Esophagus muscularis mucosa (tissue), 4 donors: Measurements from ENCODE around the gene MAN2A1. TPM values are rescaled to one million over a fixed set of nuclear protein-coding genes. Genes with fewer than 3 reads are reported as not detected.

Experiments
- DNase-seq: peaks from one replicate; pipeline ENCODE4 v3.0.0-alpha.2; 2017; ENCODE audit errors: extremely low spot score
- H3K27ac ChIP-seq, 4 donors: fragments of 200-600 bp; sonication (generic); replicated peaks in 1 of 4; 1 replicate in 3 of 4; 2 replicates in 1 of 4; pipeline ENCODE4 v1.5.1; 2016 to 2019; ENCODE audit warnings: mild to moderate bottlenecking in 1 of 4
- H3K27me3 ChIP-seq, 4 donors: fragments of 200-600 bp; sonication (generic); one replicate each; pipeline versions ENCODE4 v1.5.1 to v1.6.0; 2016 to 2019
- H3K36me3 ChIP-seq, 4 donors: fragments of 200-600 bp; sonication (generic); one replicate each; pipeline ENCODE4 v1.5.1; 2016 to 2019
- H3K4me1 ChIP-seq, 4 donors: fragments of 200-600 bp; sonication (generic); one replicate each; pipeline ENCODE4 v1.5.1; 2016 to 2019
- H3K4me3 ChIP-seq, 4 donors: fragments of 200-600 bp; sonication (generic); 1 replicate in 2 of 4; 2 replicates in 2 of 4; pipeline ENCODE4 v1.5.1; 2016 to 2019; ENCODE audit warnings: mild to moderate bottlenecking in 4 of 4, moderate library complexity in 1 of 4
- H3K9me3 ChIP-seq, 4 donors: fragments of 200-600 bp; sonication (generic); 1 replicate in 3 of 4; 2 replicates in 1 of 4; pipeline ENCODE4 v1.5.1; 2016 to 2019
- EP300 ChIP-seq: sonication (generic); formaldehyde crosslinking; IDR thresholded peaks from one replicate; pipeline ENCODE4 v1.6.1; 2017; ENCODE audit warnings: antibody characterized with exemption
- POLR2A ChIP-seq: fragments of 450-650 bp; IDR thresholded peaks from one replicate; pipeline ENCODE4 v1.6.1; 2017; ENCODE audit warnings: antibody characterized with exemption, moderate library complexity, mild to moderate bottlenecking, low read depth
- POLR2AphosphoS5 ChIP-seq, 2 donors: sonication (generic); formaldehyde crosslinking; IDR thresholded peaks; one replicate each; pipeline ENCODE4 v1.6.1; 2017; ENCODE audit warnings: antibody characterized with exemption in 2 of 2
- WGBS: methylation state at CpG from one replicate; pipeline ENCODE4 v1.1.5; 2018; 5-methylcytosine and 5-hydroxymethylcytosine counted together
- intact Hi-C: fragments of 100-400 bp; cut with DNase I; formaldehyde crosslinking; loops from one replicate; pipeline ENCODE4 v1.15.1; 2023
- total RNA-seq, 4 donors: library from RNA; depleted of rRNA; stranded (reverse); fragments of >200 nt; gene quantifications; one replicate each; pipeline versions ENCODE4 v1.1.0 to v1.2.1, GENCODE V29; 2016
- TF ChIP-seq, protein P1 (sequence below), 3 experiments: fragments of 200-600 bp in 2 of 3; fragments of 450-650 bp in 1 of 3; sonication (generic) in 2 of 3; IDR thresholded peaks; one replicate each; pipeline ENCODE4 v1.5.1; 2017 to 2019; ENCODE audit warnings: antibody characterized with exemption in 3 of 3, mild to moderate bottlenecking in 2 of 3, moderate library complexity in 1 of 3

The MAN2A1 gene
- total RNA-seq, 4 donors from 2014 or later: 22.3 to 29.5 (median 27.4) TPM

DNA sequence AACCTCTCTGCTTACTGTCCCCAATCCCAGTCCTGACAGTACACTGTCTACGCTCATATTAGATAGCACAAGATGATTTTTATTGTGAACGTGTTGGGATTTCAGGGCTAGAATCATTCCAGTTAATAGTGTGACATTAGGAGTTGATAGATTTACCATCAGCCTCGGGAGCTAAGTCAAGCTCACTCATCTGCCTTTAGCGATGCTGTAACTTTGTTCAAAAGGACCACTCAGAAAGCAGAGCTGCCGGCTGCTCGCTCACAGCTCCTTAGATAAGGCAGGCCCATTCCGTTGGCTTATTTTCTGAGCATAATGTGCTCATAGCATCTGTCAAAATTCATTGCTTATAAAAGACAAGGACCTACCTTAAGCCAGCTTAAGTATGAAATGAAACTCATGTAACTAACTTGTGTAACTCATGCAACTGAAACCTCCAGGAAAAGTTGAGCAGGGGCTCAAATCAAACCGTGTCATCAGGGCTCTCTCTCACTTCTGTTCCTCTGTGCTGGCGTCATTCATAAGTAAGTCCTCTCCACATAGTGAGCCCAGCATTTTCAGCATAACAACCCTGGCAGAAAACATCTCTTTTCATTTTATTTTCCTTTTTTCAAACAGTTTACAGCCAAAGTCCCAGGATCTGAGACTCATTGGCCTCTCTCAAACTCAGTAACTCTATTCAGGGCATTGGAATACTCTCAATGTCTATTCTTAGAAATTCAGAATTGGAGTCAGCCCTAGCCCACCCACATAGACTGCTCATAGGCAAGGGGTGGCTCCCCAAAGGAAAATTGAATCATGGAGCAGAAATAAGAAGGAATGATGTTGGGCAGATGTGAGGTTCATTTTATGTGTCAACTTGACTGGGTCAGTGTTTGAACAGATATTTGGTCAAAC lies 208.8 kb downstream of the MAN2A1 start:
- Histone ChIP-seq H3K36me3 (no peaks in the 10 kb centered on the region), H3K9me3 (no peaks in the 10 kb centered on the region), H3K27me3 (no peaks in the 10 kb centered on the region), H3K4me1 (no peaks in the 10 kb centered on the region), H3K4me3 (no peak overlapping the region), H3K27ac (no peak overlapping the region)
- 66% methylated on average over 9 of the region's 9 CpGs for WGBS
- TF ChIP-seq EP300: no peak
- peak; percentile 60 for DNase-seq
- intact Hi-C loops: no loop called here

DNA sequence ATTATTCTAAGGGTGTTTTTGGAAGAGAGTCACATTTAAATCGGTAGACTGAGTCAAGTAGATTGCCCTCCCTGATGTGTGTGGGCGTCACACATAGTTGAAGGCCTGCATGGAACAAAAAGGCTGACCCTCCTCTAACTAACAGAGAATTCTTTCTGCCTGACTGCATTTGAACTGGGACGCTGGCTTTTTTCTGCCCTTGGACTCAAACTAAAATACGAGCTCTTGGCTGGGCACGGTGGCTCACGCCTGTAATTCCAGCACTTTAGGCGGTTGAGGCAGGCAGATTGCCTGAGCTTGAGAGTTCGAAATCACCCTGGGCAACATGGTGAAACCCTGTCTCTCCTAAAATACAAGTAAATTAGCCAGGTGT lies 209.4 kb downstream of the MAN2A1 start:
- DNase-seq: no peak
- TF ChIP-seq EP300 (no peak), POLR2A (no peak), POLR2AphosphoS5 (IDR thresholded peaks at IDR 0.05) (no peak)
- TF ChIP-seq, protein P1, sequence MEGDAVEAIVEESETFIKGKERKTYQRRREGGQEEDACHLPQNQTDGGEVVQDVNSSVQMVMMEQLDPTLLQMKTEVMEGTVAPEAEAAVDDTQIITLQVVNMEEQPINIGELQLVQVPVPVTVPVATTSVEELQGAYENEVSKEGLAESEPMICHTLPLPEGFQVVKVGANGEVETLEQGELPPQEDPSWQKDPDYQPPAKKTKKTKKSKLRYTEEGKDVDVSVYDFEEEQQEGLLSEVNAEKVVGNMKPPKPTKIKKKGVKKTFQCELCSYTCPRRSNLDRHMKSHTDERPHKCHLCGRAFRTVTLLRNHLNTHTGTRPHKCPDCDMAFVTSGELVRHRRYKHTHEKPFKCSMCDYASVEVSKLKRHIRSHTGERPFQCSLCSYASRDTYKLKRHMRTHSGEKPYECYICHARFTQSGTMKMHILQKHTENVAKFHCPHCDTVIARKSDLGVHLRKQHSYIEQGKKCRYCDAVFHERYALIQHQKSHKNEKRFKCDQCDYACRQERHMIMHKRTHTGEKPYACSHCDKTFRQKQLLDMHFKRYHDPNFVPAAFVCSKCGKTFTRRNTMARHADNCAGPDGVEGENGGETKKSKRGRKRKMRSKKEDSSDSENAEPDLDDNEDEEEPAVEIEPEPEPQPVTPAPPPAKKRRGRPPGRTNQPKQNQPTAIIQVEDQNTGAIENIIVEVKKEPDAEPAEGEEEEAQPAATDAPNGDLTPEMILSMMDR (IDR thresholded peaks at IDR 0.05): no peak
- 85% methylated on average over 7 of the region's 8 CpGs for WGBS
- H3K36me3 ChIP-seq: no peaks in the 10 kb centered on the region
- no peaks in the 10 kb centered on the region for H3K27me3 ChIP-seq
- H3K27ac ChIP-seq: no peak overlapping the region
- intact Hi-C loops: no loop called here
- H3K4me3 ChIP-seq: no peak overlapping the region
- H3K9me3 ChIP-seq: no peaks in the 10 kb centered on the region
- no peaks in the 10 kb centered on the region for H3K4me1 ChIP-seq

GRCh38 chr5:109900461-109900860 lies 210.7 kb downstream of the MAN2A1 start:
- intact Hi-C loops: no loop called here
- TF ChIP-seq, protein P1 (IDR thresholded peaks at IDR 0.05): no peak
- TF ChIP-seq POLR2A (no peak), POLR2AphosphoS5 (IDR thresholded peaks at IDR 0.05) (no peak), EP300 (no peak)
- Histone ChIP-seq H3K9me3 (no peaks in the 10 kb centered on the region), H3K4me3 (no peak overlapping the region), H3K36me3 (no peaks in the 10 kb centered on the region), H3K27ac (no peak overlapping the region), H3K4me1 (no peaks in the 10 kb centered on the region), H3K27me3 (no peaks in the 10 kb centered on the region)
- 92% methylated on average over 3 of the region's 3 CpGs for WGBS
- no peak for DNase-seq

- no peaks in the 10 kb centered on the region for H3K36me3 ChIP-seq
- no peaks in the 10 kb centered on the region for H3K4me1 ChIP-seq
- no peaks in the 10 kb centered on the region for H3K27me3 ChIP-seq
- TF ChIP-seq, protein P1 (IDR thresholded peaks at IDR 0.05): no peak
- TF ChIP-seq POLR2A (no peak), EP300 (no peak), POLR2AphosphoS5 (IDR thresholded peaks at IDR 0.05) (no peak)
- H3K4me3 ChIP-seq: no peak overlapping the region
- intact Hi-C loops: no loop called here
- H3K9me3 ChIP-seq: no peaks in the 10 kb centered on the region
- H3K27ac ChIP-seq: no peak overlapping the region
- 100% methylated on average over 3 of the region's 3 CpGs for WGBS
- DNase-seq: no peak
Measured at GRCh38 chr5:109900911-109901627, 211.3 kb downstream of the MAN2A1 start.

- H3K9me3 ChIP-seq: no peaks in the 10 kb centered on the region
- 91% methylated on average over 1 of the region's 1 CpG for WGBS
- no peaks in the 10 kb centered on the region for H3K27me3 ChIP-seq
- intact Hi-C loops: no loop called here
- H3K27ac ChIP-seq: no peak overlapping the region
- H3K36me3 ChIP-seq: no peaks in the 10 kb centered on the region
- H3K4me1 ChIP-seq: no peaks in the 10 kb centered on the region
- no peak overlapping the region for H3K4me3 ChIP-seq
- no peak for DNase-seq
- TF ChIP-seq POLR2A (no peak), POLR2AphosphoS5 (IDR thresholded peaks at IDR 0.05) (no peak), EP300 (no peak)
- TF ChIP-seq, protein P1 (IDR thresholded peaks at IDR 0.05): no peak
Measured at GRCh38 chr5:109901628-109901981, 211.9 kb downstream of the MAN2A1 start.
